Endothelial cell of umbilical vein (primary cell): ENCODE results near the gene UBTD1. TPM values are rescaled to one million over a fixed set of nuclear protein-coding genes. Genes with fewer than 3 reads are reported as not detected.

Source experiments
- BruUV-seq: library from RNA; stranded (reverse); fragments of 400-500 nt; replicated peaks from 2 replicates; lab custom pipeline; 2021; lab: Mats Ljungman, UMichigan
- CTCF ChIA-PET: fragments of 300-600, 350-600 bp; sonication (Branson Sonifier 250); formaldehyde crosslinking; loops from one replicate; lab custom pipeline; 2021; ENCODE audit warnings: antibody characterized with exemption, inconsistent platforms; lab: Charles Lee
- POLR2A ChIA-PET: fragments of 300-600, 350-600 bp; sonication (Branson Sonifier 250); formaldehyde crosslinking; loops from one replicate; lab custom pipeline; 2021; ENCODE audit warnings: antibody characterized with exemption, inconsistent platforms; lab: Charles Lee
- DNase-seq: peaks from one replicate; pipeline ENCODE4 v3.0.0-alpha.2; 2011; ENCODE audit warnings: low read depth, low spot score
- FAIRE-seq: peaks from 2 replicates; lab custom pipeline; 2011; peaks lifted over from hg19 to GRCh38; lab: Jason Lieb, UNC
- H2AFZ ChIP-seq: 2 replicates; pipeline ENCODE4 v1.6.0; 2012; ENCODE audit warnings: low read depth, low read length, control low read depth, inconsistent platforms
- H3K27ac ChIP-seq: 2 replicates; pipeline ENCODE4 v1.5.1; 2011; ENCODE audit warnings: low read depth, mild to moderate bottlenecking, control low read depth, low read length, moderate library complexity; ENCODE audit not compliant: insufficient read depth
- H3K27me3 ChIP-seq, 2 experiments: 2 replicates each; pipeline versions ENCODE4 v1.6.0 to v1.6.1; 2011; ENCODE audit warnings: low read length in 2 of 2, mixed read lengths in 1 of 2; ENCODE audit not compliant: control insufficient read depth in 2 of 2, insufficient read depth in 2 of 2
- H3K36me3 ChIP-seq, 2 experiments: 2 replicates in 1 of 2; 3 replicates in 1 of 2; pipeline ENCODE4 v1.5.1; 2011; ENCODE audit warnings: low read length in 2 of 2, mild to moderate bottlenecking in 1 of 2, moderate library complexity in 1 of 2; ENCODE audit not compliant: control insufficient read depth in 2 of 2, insufficient read depth in 2 of 2; ENCODE audit errors: extremely low read depth in 1 of 2
- H3K4me1 ChIP-seq: 3 replicates; pipeline ENCODE4 v1.5.1; 2011; ENCODE audit warnings: mild to moderate bottlenecking, low read length; ENCODE audit not compliant: control insufficient read depth, insufficient read depth; ENCODE audit errors: extremely low read depth
- H3K4me2 ChIP-seq: 2 replicates; pipeline ENCODE4 v1.6.1; 2011; ENCODE audit warnings: low read length, control low read depth, mixed read lengths; ENCODE audit not compliant: insufficient read depth
- H3K4me3 ChIP-seq, 3 experiments: fragments of 200-600 bp in 1 of 3; sonication (generic), shearing (Covaris generic) in 1 of 3; replicated peaks in 1 of 3; 2 replicates each; pipeline ENCODE4 v1.5.1; 2011 to 2016; ENCODE audit warnings: control low read depth in 3 of 3, low read length in 3 of 3, mild to moderate bottlenecking in 2 of 3, inconsistent platforms in 1 of 3, low read depth in 1 of 3, moderate library complexity in 1 of 3; ENCODE audit not compliant: insufficient read depth in 1 of 3
- H3K79me2 ChIP-seq: 2 replicates; pipeline ENCODE4 v1.6.0; 2012; ENCODE audit warnings: low read length, inconsistent platforms; ENCODE audit not compliant: control insufficient read depth, insufficient read depth
- H3K9ac ChIP-seq: replicated peaks from 2 replicates; pipeline ENCODE3; 2011; ENCODE audit warnings: low read length, control low read depth; ENCODE audit not compliant: insufficient read depth; ENCODE audit errors: extremely low read depth
- H3K9me1 ChIP-seq: replicated peaks from 3 replicates; pipeline ENCODE4 v1.6.0; 2011; ENCODE audit warnings: mild to moderate bottlenecking, low read length; ENCODE audit not compliant: control insufficient read depth, insufficient read depth; ENCODE audit errors: extremely low read depth
- H3K9me3 ChIP-seq: replicated peaks from 2 replicates; pipeline ENCODE4 v1.5.1; 2012; ENCODE audit warnings: low read length, inconsistent platforms; ENCODE audit not compliant: control insufficient read depth, insufficient read depth
- H4K20me1 ChIP-seq: replicated peaks from 2 replicates; pipeline ENCODE3; 2011; ENCODE audit warnings: mild to moderate bottlenecking, low read length; ENCODE audit not compliant: control insufficient read depth, insufficient read depth; ENCODE audit errors: extremely low read depth
- CTCF ChIP-seq, 2 donors: IDR thresholded peaks; 1 replicate in 1 of 2; 2 replicates in 1 of 2; pipeline ENCODE4 v1.5.1; 2011; ENCODE audit warnings: low read length in 2 of 2, mild to moderate bottlenecking in 2 of 2, moderate library complexity in 2 of 2, control low read depth in 1 of 2, inconsistent platforms in 1 of 2, low read depth in 1 of 2; ENCODE audit not compliant: insufficient read depth in 1 of 2; ENCODE audit errors: extremely low read depth in 1 of 2
- EZH2 ChIP-seq: IDR thresholded peaks from 2 replicates; pipeline ENCODE4 v1.6.1; 2012; ENCODE audit warnings: borderline replicate concordance, low read depth, mild to moderate bottlenecking, moderate library complexity, low read length, inconsistent platforms; ENCODE audit not compliant: severe bottlenecking
- FOS ChIP-seq: IDR thresholded peaks from 2 replicates; pipeline ENCODE4 v1.6.1; 2011; ENCODE audit warnings: mild to moderate bottlenecking, low read length, moderate library complexity, borderline replicate concordance; ENCODE audit not compliant: insufficient read depth
- GATA2 ChIP-seq: IDR thresholded peaks from 2 replicates; pipeline ENCODE4 v1.7.0; 2011; ENCODE audit warnings: low read depth, mild to moderate bottlenecking, moderate library complexity, mixed read lengths, low read length; ENCODE audit not compliant: insufficient read length, insufficient read depth
- JUN ChIP-seq: IDR thresholded peaks from 2 replicates; pipeline ENCODE4 v1.6.1; 2011; ENCODE audit warnings: borderline replicate concordance, low read depth; ENCODE audit not compliant: insufficient read length, insufficient read depth
- MAX ChIP-seq: IDR thresholded peaks from 2 replicates; pipeline ENCODE4 v1.6.1; 2011; ENCODE audit not compliant: insufficient read depth, insufficient read length
- MYC ChIP-seq: IDR thresholded peaks from one replicate; pipeline ENCODE4 v1.6.1; 2011; ENCODE audit warnings: mild to moderate bottlenecking, low read depth, low read length
- POLR2A ChIP-seq: IDR thresholded peaks from 2 replicates; pipeline ENCODE4 v1.6.1; 2012; ENCODE audit warnings: low read depth, mild to moderate bottlenecking, control low read depth, low read length
- POLR2AphosphoS5 ChIP-seq: IDR thresholded peaks from 2 replicates; pipeline ENCODE4 v1.6.1; 2012; ENCODE audit warnings: low read depth, mild to moderate bottlenecking, control low read depth, low read length, moderate library complexity; ENCODE audit not compliant: insufficient read depth
- dilution Hi-C: fragments of 300-500 bp; cut with MboI; formaldehyde crosslinking; loops from one replicate; pipeline ENCODE4 v1.15.0; 2019; ENCODE audit warnings: low sequenced_read_pairs; ENCODE audit not compliant: extremely low pct_ligation_motif_present
- intact Hi-C: fragments of 100-400 bp; cut with micrococcal nuclease; formaldehyde crosslinking; loops from one replicate; pipeline ENCODE4 v1.10.0; 2022
- polyA plus RNA-seq, 4 experiments: library from polyadenylated mRNA; depleted of rRNA in 3 of 4; stranded (reverse) in 3 of 4; unstranded in 1 of 4; fragments of >200 nt; gene quantifications; 2 replicates each; pipeline versions ENCODE4 v1.2.1 to v1.2.3, GENCODE V29; 2011 to 2012; ENCODE audit warnings: missing spikeins in 1 of 4
- total RNA-seq: library from RNA; stranded (reverse); gene quantifications from 2 replicates; pipeline ENCODE4 v1.2.3, GENCODE V29; 2021

The UBTD1 gene
- total and polyA plus RNA-seq, 2 donors (not counting 3 experiments of a cell fraction or from before 2014, with no cell fraction given), result 42.6 to 63.7 TPM

- POLR2A ChIA-PET, result interaction anchor here (1.5 kb wide), 1 partner anchor 39 kb away, joined by 3 read pairs; the partner anchor contains the start of gene ANKRD2
- Histone ChIP-seq H4K20me1 (no peaks in the 10 kb centered on the region), H3K9me3 (no peaks in the 10 kb centered on the region), H3K4me2 (no peak overlapping the region), H3K4me3 (no peak overlapping the region), H3K27ac (no peak overlapping the region), H3K4me1 (no peaks in the 10 kb centered on the region), H2AFZ (no peak overlapping the region), H3K27me3 (no peaks in the 10 kb centered on the region), H3K9me1 (no peaks in the 10 kb centered on the region), H3K9ac (no peak overlapping the region), H3K36me3 (no peaks in the 10 kb centered on the region), H3K79me2 (no peaks in the 10 kb centered on the region)
- CTCF ChIA-PET, result interaction anchor here (1.0 to 9.6 kb wide), 10 partner anchors 26 to 203 kb away, joined by 4 to 304 read pairs (median 14); partner anchors contain the start of genes ANKRD2 and HOGA1
- TF ChIP-seq MYC (no peak), POLR2AphosphoS5 (no peak), CTCF (IDR thresholded peaks at IDR 0.05; ENCODE audit: extremely low read depth in 1 of 2, insufficient read depth in 1 of 2, low read depth in 1 of 2, low read length in 2 of 2) (no peak), GATA2 (no peak), JUN (no peak), POLR2A (no peak), EZH2 (no peak), FOS (no peak), MAX (no peak)
- dilution Hi-C loops, result no loop called here
- intact Hi-C loops, result no loop called here
- DNase-seq (no peak), FAIRE-seq (no peak)
- BruUV-seq, result no TSS peak
These were observed 112.7 kb downstream of the UBTD1 start for GRCh38 chr10:97611473-97611872.
